Gastrocnemius medialis (tissue), 4 donors: ENCODE measurements around the gene CKB.

Experiments
- POLR2A ChIP-seq, 2 donors: fragments of 450-650 bp; IDR thresholded peaks; one replicate each; pipeline ENCODE4 v1.6.1; 2017; ENCODE audit warnings: antibody characterized with exemption in 2 of 2, mild to moderate bottlenecking in 2 of 2, moderate library complexity in 2 of 2
- TF ChIP-seq, protein P1 (sequence below), 5 experiments: fragments of 450-650 bp in 3 of 5; fragments of 200-600 bp in 2 of 5; sonication (generic) in 2 of 5; IDR thresholded peaks in 4 of 5; conservative IDR thresholded peaks in 1 of 5; 1 replicate in 4 of 5; 2 replicates in 1 of 5; pipeline ENCODE4 v1.5.1; 2016 to 2019; ENCODE audit warnings: antibody characterized with exemption in 5 of 5, mild to moderate bottlenecking in 3 of 5, moderate library complexity in 3 of 5

DNA sequence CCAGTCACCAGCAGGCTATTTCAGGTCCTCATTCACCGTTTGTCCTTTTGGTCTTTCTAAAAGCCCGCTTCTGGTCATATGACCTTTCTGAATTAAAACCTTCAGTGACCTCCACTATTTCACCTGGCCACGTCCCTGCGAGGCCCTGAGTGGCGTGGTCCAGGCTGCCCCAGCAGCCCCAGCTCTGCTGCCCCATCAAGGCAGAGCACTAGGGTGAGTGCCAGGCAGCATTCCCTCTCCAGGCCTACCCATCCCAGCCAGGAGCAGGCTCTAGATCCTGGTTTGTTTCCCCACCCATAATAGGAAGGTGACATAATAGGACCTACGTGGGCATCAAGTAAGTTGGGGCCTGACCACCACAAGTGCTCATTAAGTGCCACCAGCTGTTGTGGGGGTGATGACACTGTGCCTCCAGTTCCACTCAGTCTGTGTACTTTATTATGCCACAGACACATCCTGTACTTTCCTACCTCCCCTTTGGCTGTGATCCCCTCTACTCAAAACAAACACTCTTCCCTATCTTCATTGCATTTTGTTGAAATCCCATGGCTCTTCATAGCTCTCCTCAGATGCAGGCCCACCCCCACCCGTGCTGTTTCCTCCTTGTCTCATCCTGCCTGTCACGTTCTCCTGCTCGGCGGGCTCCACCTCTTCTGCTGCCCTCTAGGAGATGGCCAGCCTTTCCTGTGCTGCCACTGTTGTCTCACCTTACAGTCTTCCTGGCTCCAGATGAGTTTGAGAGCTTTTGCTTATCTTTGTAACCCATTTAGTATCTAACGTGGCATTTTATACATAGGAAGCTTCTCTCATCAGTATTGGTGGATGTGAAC, 21.4 kb downstream of the CKB start:
- TF ChIP-seq, protein P1, sequence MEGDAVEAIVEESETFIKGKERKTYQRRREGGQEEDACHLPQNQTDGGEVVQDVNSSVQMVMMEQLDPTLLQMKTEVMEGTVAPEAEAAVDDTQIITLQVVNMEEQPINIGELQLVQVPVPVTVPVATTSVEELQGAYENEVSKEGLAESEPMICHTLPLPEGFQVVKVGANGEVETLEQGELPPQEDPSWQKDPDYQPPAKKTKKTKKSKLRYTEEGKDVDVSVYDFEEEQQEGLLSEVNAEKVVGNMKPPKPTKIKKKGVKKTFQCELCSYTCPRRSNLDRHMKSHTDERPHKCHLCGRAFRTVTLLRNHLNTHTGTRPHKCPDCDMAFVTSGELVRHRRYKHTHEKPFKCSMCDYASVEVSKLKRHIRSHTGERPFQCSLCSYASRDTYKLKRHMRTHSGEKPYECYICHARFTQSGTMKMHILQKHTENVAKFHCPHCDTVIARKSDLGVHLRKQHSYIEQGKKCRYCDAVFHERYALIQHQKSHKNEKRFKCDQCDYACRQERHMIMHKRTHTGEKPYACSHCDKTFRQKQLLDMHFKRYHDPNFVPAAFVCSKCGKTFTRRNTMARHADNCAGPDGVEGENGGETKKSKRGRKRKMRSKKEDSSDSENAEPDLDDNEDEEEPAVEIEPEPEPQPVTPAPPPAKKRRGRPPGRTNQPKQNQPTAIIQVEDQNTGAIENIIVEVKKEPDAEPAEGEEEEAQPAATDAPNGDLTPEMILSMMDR (IDR thresholded peaks at IDR 0.05 in 4 of 5, conservative IDR thresholded peaks at IDR 0.05 in 1 of 5): no peak
- no peak for TF ChIP-seq POLR2A (IDR thresholded peaks at IDR 0.05)
